ENCODE data around the gene TMIE.
"Not testable (repeated sequence)": the region's sequence is repeated elsewhere in the genome, so short reads cannot be mapped to it uniquely, and the experiment has no call there.

Gene TMIE

DNA sequence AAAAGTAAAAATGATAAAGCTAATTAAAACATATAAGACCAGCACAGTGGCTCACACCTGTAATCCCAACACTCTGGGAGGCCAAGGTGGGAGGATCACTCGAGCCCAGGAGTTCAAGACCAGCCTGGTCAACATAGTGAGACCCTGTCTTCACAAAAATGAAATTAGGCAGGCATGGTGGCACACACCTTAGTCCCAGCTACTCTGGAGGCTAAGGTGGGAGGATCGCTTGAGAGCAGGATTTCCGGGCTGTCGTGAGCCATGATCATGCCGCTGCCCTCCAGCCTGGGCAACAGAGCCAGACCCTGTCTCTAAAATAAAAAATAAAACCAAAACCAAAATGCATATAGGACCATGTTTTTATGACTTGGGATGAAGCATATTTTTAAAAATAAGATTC, 21.3 kb downstream of the TMIE start:
- DNase-seq (ENCODE audit: low read depth), result no peak

GRCh38 chr3:46724424-46724823, 23.2 kb downstream of the TMIE start:
- no peak for DNase-seq (ENCODE audit: low read depth)

- no peak for DNase-seq (ENCODE audit: low read depth)
These were observed 24.6 kb downstream of the TMIE start for GRCh38 chr3:46725621-46726314.

- DNase-seq (ENCODE audit: low read depth), result no peak
These were observed 27.8 kb downstream of the TMIE start for GRCh38 chr3:46729038-46729437.

DNA sequence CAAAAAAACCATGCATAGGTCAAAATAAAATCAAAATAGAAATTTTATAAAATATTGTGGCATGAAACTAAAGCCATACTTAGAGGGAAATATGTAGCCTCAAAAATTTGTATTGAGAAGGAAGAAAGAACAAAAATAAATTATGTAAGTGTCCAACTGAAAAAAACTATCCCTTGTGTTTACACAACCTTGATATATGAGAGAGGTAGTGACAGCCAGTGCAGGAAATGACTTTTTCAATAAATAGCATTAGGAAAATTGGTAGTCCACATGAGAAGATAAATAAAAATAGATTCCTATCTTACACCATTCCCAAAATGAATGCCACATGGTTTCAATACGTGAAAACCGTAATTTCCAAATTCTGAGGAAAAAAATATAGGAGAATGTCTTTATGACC, 29.6 kb downstream of the TMIE start:
- DNase-seq (ENCODE audit: low read depth), result no peak

DNA sequence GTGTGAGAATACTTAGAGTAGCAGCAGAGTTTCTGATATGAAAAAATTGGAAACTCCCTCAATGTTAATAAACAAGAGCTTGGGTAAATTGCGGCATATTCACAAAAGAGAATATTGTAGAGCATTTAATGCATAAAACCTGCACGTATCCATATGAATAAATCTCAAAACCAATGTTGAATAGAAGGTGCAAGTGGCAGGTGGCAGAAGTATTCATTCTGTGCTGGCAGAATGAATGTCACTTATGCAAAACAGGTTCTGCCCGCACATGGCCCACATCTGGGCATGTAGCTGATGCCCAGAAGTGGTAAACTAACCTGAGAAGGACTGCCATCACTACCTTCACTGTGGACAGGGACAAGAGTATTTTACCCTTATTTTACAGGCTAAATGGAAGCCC, 30.6 kb downstream of the TMIE start:
- DNase-seq (ENCODE audit: low read depth), result no peak

- no peak for DNase-seq (ENCODE audit: low read depth)
These were observed 32.0 kb downstream of the TMIE start for GRCh38 chr3:46733026-46733800.

- DNase-seq (ENCODE audit: low read depth), result no peak
These were observed 33.6 kb downstream of the TMIE start for GRCh38 chr3:46734773-46735172.

GRCh38 chr3:46736006-46736872, 35.0 kb downstream of the TMIE start:
- DNase-seq (ENCODE audit: low read depth), result no peak

DNA sequence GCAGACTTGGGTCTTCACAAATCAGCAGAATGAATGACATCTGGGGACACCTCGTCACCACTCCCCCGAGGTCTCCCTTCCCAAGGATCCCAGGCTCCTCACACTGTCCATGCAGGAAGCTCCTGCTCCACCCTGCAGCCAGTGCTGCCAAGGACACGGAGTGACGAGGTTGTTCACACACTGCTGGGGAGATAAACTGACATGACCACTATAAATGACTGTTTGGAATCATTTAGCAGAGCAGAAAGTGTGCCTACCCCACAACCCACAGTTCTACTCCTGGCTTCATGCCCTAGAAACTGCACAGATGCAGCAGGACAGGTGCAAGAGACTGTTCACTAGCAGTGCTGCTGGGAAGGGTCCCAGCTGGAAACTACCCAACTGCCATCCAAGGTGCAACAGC, 36.1 kb downstream of the TMIE start:
- DNase-seq (ENCODE audit: low read depth), result no peak

GRCh38 chr3:46739565-46739964, 38.4 kb downstream of the TMIE start:
- not testable (repeated sequence) for DNase-seq (ENCODE audit: low read depth)

DNA sequence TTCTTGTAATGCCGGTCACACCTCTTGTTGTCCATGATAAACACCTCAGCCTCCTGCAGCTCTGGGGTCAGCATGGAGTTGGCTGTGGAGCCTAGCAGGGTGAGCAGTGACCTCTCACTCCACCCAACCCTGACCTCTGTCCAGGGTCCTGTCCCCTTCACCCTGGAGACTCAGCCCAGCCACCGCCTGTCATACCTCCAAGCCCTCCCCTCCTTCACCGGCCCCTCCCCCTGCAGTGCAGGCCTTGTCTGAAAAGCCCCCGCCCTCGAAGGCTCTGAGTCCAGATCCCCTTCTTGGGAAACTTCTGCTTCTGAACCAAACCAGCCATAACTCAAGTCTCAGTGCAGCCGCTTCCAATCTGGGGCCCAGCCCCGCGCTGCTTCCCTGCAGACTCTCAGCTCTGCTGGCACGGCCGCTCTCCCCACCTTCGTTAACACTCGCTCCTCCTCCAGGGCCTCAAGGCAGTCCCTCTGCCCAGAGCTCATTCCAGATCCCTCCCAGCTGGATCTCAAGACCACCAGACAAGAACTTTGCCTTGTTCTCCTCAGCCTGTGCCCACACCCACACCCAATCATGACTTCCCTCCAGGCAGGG, 41.9 kb downstream of the TMIE start:
- no peak for DNase-seq (ENCODE audit: low read depth)

GRCh38 chr3:46746711-46747110, 45.5 kb downstream of the TMIE start:
- DNase-seq (ENCODE audit: low read depth), result no peak

DNA sequence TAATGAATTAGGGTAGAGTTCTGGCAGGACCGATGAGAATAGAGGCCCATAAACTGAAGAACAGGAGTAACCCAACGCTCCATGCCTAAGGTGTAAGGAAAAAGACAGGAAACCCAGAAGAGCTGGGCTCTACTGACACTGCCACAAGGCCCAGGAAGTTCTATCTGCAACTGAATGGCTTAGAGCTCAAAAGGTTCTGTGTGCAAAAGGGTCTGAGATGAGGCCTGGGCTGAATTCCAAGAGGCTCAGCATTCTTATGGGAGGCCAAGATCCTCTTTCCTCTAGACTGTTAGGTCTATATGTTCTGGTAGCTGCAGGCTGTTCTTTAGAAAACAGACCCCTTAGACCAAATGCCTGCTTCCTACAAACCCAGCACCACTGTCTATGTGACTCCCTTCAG, 47.0 kb downstream of the TMIE start:
- DNase-seq (ENCODE audit: low read depth), result no peak

DNA sequence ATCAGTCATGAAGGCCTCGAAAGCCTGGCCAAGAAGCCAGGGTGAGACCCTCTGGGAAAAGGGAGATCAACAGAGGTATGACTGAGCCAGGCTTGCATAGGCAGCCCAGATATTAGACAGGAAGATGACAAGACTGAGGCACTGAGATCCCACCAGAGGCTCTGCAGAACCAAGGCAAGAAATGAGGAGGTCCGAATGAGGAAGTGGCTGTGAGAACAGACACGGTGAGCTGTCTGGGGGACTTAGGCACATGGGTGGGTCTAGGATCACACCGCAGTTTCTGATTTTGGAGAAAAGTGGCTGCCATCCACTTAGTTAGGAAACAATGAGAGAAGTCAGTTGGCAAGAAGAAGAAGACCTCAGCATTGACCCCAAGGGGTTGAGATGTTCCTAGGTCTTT, 47.9 kb downstream of the TMIE start:
- no peak for DNase-seq (ENCODE audit: low read depth)

DNA sequence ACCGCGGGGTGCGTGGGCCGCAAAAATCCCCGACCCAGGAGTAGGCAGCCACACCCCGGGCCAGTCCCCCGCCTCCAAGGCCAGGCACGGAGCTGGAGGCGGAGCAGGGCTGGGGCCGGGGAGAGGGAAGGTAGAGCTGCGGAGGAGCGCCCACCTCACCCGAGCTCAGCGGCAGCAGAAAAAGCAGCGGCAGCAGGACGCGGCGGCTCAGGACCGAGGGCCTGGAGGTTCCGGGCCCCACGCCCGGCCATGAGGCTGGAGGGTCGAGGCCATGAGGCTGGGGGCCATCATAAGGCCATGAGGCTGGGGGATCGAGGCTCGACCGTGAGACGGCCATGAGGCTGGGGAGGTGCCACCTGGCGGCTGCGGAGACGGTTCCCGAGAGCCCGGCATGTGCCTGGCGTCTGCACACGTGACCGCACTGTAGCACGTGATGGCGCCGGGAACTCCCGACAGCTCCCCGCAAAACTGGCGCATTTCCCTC, 49.4 kb downstream of the TMIE start:
- DNase-seq (ENCODE audit: low read depth), result no peak

DNA sequence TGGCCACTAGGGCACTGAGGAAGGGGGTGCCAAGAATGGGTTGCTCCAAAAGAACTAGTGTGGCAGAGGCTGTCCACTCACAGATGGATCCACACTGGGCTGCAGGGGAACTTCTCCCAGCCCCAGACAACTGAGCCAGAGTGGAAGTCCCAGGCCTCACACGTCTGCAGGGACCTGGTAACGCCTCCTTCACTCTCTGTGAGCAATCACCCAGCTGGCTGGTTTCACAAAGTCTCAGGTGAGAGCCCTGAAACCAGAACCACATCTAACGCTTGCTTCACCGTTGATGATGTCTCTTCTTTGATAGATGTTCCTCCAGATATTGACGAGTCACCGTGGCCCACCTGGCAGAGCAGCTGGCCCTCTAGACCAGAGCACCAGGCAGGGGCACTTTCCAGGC, 51.9 kb downstream of the TMIE start:
- DNase-seq (ENCODE audit: low read depth), result not testable (repeated sequence)

GRCh38 chr3:46755646-46756045, 54.5 kb downstream of the TMIE start:
- DNase-seq (ENCODE audit: low read depth), result no peak

- no peak for DNase-seq (ENCODE audit: low read depth)
These were observed 55.5 kb downstream of the TMIE start for GRCh38 chr3:46756642-46757041.

DNA sequence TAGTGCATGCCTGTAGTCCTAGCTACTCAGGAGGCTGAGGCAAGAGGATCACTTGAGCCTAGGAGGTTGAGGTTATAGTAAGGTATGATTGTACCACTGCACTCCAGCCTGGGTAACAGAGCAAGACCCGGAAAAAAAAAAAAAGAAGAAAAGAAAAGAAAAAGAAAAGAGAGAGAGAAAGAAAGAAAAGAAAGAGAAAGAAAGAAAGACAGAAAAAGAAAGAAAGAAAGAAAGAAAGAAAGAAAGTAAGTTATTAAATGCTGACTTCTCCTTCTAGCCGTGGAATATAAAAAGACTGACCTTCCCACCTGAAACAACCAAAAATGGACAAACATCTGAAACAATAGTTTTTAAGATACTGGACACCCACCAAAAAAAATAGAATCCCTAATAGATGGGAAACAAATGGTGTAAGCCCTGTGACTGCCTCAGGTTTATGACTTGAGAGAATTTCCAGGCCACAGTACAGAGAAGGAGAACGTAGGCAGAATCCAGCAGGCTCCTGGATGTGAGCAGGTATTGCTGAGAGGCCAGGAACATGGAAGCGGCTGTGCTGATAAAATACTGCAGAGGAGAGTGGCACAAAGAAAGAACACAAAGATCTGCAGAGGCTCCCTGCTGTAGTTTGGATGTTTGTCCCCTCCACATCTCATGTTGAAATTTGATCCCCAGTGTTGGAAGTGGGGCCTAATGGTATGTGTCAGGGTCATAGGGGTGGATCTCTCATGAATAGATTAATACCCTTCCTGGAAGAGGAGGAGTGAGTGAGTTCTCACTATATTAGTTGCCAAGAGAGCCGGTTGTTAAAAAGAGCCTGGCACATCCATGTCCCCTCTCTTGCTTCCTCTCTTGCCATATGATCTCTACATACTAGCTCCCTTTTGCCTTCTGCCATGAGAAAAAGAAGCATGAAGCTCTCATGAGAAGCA, 58.3 kb downstream of the TMIE start:
- no peak for DNase-seq (ENCODE audit: low read depth)
